H1 (cell line): ENCODE results near the gene ITGB8. TPM values are rescaled to one million over a fixed set of nuclear protein-coding genes. Genes with fewer than 3 reads are reported as not detected.

Source experiments
- CTCF ChIA-PET: fragments of 300-600 bp; sonication (Branson Sonifier 250); formaldehyde crosslinking; loops from one replicate; lab custom pipeline; 2021; ENCODE audit not compliant: partially characterized antibody; lab: Charles Lee
- POLR2A ChIA-PET: fragments of 300-600 bp; sonication (Branson Sonifier 250); formaldehyde crosslinking; loops from one replicate; lab custom pipeline; 2021; ENCODE audit warnings: inconsistent platforms; ENCODE audit not compliant: partially characterized antibody; lab: Charles Lee
- DNase-seq, 2 experiments: peaks; one replicate each; pipeline versions ENCODE4 v3.0.0 to v3.0.0-alpha.2; 2010 to 2022; ENCODE audit warnings: low spot score in 2 of 2, low read depth in 1 of 2, mixed read lengths in 1 of 2
- FAIRE-seq: peaks from 2 replicates; lab custom pipeline; 2011; peaks lifted over from hg19 to GRCh38; lab: Jason Lieb, UNC
- H2AFZ ChIP-seq: 2 replicates; pipeline ENCODE4 v1.8.1; 2012; ENCODE audit warnings: low read length, inconsistent platforms
- H2AK5ac ChIP-seq: 2 replicates; pipeline ENCODE4 v1.6.1; 2013; ENCODE audit warnings: low read depth, low read length
- H2BK120ac ChIP-seq: replicated peaks from 2 replicates; pipeline ENCODE3; 2013; ENCODE audit warnings: low read depth, low read length, inconsistent platforms
- H2BK12ac ChIP-seq: 2 replicates; pipeline ENCODE4 v1.6.1; 2013; ENCODE audit warnings: low read depth, low read length
- H2BK15ac ChIP-seq: 2 replicates; pipeline ENCODE4 v1.6.1; 2013; ENCODE audit warnings: low read length
- H2BK20ac ChIP-seq: 2 replicates; pipeline ENCODE4 v1.6.1; 2013; ENCODE audit warnings: low read length
- H2BK5ac ChIP-seq: 2 replicates; pipeline ENCODE4 v1.6.1; 2013; ENCODE audit warnings: low read depth, low read length
- H3K14ac ChIP-seq: 2 replicates; pipeline ENCODE4 v1.6.1; 2013; ENCODE audit warnings: inconsistent platforms; ENCODE audit not compliant: insufficient read length
- H3K18ac ChIP-seq: 2 replicates; pipeline ENCODE4 v1.6.1; 2013; ENCODE audit warnings: low read length; ENCODE audit errors: extremely low read depth
- H3K23ac ChIP-seq: 2 replicates; pipeline ENCODE4 v1.6.1; 2013; ENCODE audit warnings: inconsistent platforms; ENCODE audit not compliant: insufficient read length
- H3K23me2 ChIP-seq: 2 replicates; pipeline ENCODE4 v1.6.1; 2013; ENCODE audit warnings: low read depth, low read length
- H3K27ac ChIP-seq: 2 replicates; pipeline ENCODE4 v1.6.1; 2011; ENCODE audit warnings: low read depth, low read length, inconsistent platforms
- H3K27me3 ChIP-seq, 4 experiments: replicated peaks in 1 of 4; 1 replicate in 1 of 4; 2 replicates in 3 of 4; pipeline versions ENCODE4 v1.6.1 to v1.8.1; 2011 to 2013; ENCODE audit warnings: low read length in 3 of 4, mild to moderate bottlenecking in 3 of 4, inconsistent platforms in 2 of 4, mixed read lengths in 2 of 4, moderate library complexity in 1 of 4; ENCODE audit not compliant: control insufficient read depth in 3 of 4, insufficient read depth in 3 of 4; ENCODE audit errors: extremely low read depth in 1 of 4
- H3K36me3 ChIP-seq, 4 experiments: 2 replicates each; pipeline versions ENCODE4 v1.6.1 to v1.8.1; 2011 to 2013; ENCODE audit warnings: mild to moderate bottlenecking in 4 of 4, low read length in 3 of 4, moderate library complexity in 2 of 4, control low read depth in 1 of 4, inconsistent platforms in 1 of 4; ENCODE audit not compliant: insufficient read depth in 4 of 4, control insufficient read depth in 2 of 4
- H3K4ac ChIP-seq: replicated peaks from 2 replicates; pipeline ENCODE3; 2013; ENCODE audit warnings: low read length, low read depth, mixed read lengths, inconsistent platforms; ENCODE audit not compliant: insufficient read length
- H3K4me1 ChIP-seq, 4 experiments: replicated peaks in 1 of 4; 1 replicate in 1 of 4; 2 replicates in 3 of 4; pipeline versions ENCODE4 v1.6.1 to v1.8.1; 2011 to 2013; ENCODE audit warnings: low read length in 3 of 4, inconsistent platforms in 2 of 4, mixed read lengths in 1 of 4; ENCODE audit not compliant: insufficient read depth in 4 of 4, control insufficient read depth in 3 of 4
- H3K4me2 ChIP-seq, 2 experiments: 2 replicates each; pipeline versions ENCODE4 v1.6.1 to v1.8.1; 2011 to 2013; ENCODE audit warnings: low read depth in 2 of 2, low read length in 2 of 2, control low read depth in 1 of 2, inconsistent platforms in 1 of 2, mild to moderate bottlenecking in 1 of 2; ENCODE audit not compliant: insufficient read depth in 1 of 2
- H3K4me3 ChIP-seq, 4 experiments: fragments of 200-600, 300-600 bp in 1 of 4; sonication (generic), shearing (Covaris generic), sonication (Bioruptor Twin) in 1 of 4; 2 replicates each; pipeline versions ENCODE4 v1.5.1 to v1.8.1; 2011 to 2016; ENCODE audit warnings: low read length in 4 of 4, low read depth in 3 of 4, control low read depth in 2 of 4, inconsistent platforms in 2 of 4, mild to moderate bottlenecking in 2 of 4, mixed read lengths in 1 of 4, moderate library complexity in 1 of 4; ENCODE audit not compliant: insufficient read depth in 2 of 4; ENCODE audit errors: extremely low read depth in 1 of 4
- H3K56ac ChIP-seq: replicated peaks from 2 replicates; pipeline ENCODE3; 2013; ENCODE audit warnings: low read depth, mild to moderate bottlenecking, mixed read lengths, low read length, inconsistent platforms; ENCODE audit not compliant: insufficient read length
- H3K79me1 ChIP-seq: 2 replicates; pipeline ENCODE4 v1.6.1; 2013; ENCODE audit warnings: low read depth, low read length, control low read depth
- H3K79me2 ChIP-seq, 2 experiments: 2 replicates each; pipeline versions ENCODE4 v1.6.1 to v1.8.1; 2012 to 2013; ENCODE audit warnings: low read length in 2 of 2, mild to moderate bottlenecking in 2 of 2, inconsistent platforms in 1 of 2; ENCODE audit not compliant: insufficient read depth in 2 of 2, control insufficient read depth in 1 of 2
- H3K9ac ChIP-seq, 4 experiments: replicated peaks in 1 of 4; 1 replicate in 1 of 4; 2 replicates in 3 of 4; pipeline versions ENCODE4 v1.6.1 to v1.8.1; 2011 to 2013; ENCODE audit warnings: low read depth in 3 of 4, low read length in 3 of 4, control low read depth in 2 of 4, mild to moderate bottlenecking in 2 of 4, moderate library complexity in 2 of 4, inconsistent platforms in 1 of 4; ENCODE audit errors: extremely low read depth in 1 of 4
- H3K9me3 ChIP-seq, 2 experiments: 2 replicates each; pipeline versions ENCODE4 v1.6.1 to v1.8.1; 2012 to 2013; ENCODE audit warnings: mild to moderate bottlenecking in 2 of 2, moderate library complexity in 2 of 2, control low read depth in 1 of 2, inconsistent platforms in 1 of 2, low read depth in 1 of 2, low read length in 1 of 2, mixed read lengths in 1 of 2; ENCODE audit not compliant: insufficient read depth in 2 of 2
- H4K20me1 ChIP-seq, 2 experiments: replicated peaks in 1 of 2; 2 replicates each; pipeline versions ENCODE3 to v1.8.1; 2011 to 2013; ENCODE audit warnings: inconsistent platforms in 2 of 2, low read length in 2 of 2, mild to moderate bottlenecking in 1 of 2; ENCODE audit not compliant: insufficient read depth in 2 of 2, control insufficient read depth in 1 of 2
- H4K5ac ChIP-seq: 2 replicates; pipeline ENCODE4 v1.6.1; 2013; ENCODE audit warnings: low read length, low read depth, mixed read lengths, inconsistent platforms; ENCODE audit not compliant: insufficient read length
- H4K8ac ChIP-seq: 2 replicates; pipeline ENCODE4 v1.8.0; 2013; ENCODE audit warnings: mild to moderate bottlenecking, moderate library complexity, low read length, inconsistent platforms; ENCODE audit not compliant: insufficient read depth; ENCODE audit errors: extremely low read depth
- H4K91ac ChIP-seq: replicated peaks from 2 replicates; pipeline ENCODE3; 2013; ENCODE audit warnings: low read length, mixed read lengths, inconsistent platforms; ENCODE audit not compliant: insufficient read length
- CHD1 ChIP-seq: IDR thresholded peaks from 2 replicates; pipeline ENCODE4 v1.6.1; 2012; ENCODE audit warnings: low read depth, low read length, improper control_type of control experiment
- FOSL1 ChIP-seq: IDR thresholded peaks from 2 replicates; pipeline ENCODE4 v1.6.1; 2011; ENCODE audit warnings: mild to moderate bottlenecking, low read depth, low read length, moderate library complexity; ENCODE audit not compliant: insufficient read depth
- MAFK ChIP-seq: IDR thresholded peaks from 2 replicates; pipeline ENCODE4 v1.6.1; 2012; ENCODE audit warnings: low read depth, mild to moderate bottlenecking, improper control_type of control experiment, low read length
- POU5F1 ChIP-seq: IDR thresholded peaks from 2 replicates; pipeline ENCODE4 v1.6.1; 2011; ENCODE audit warnings: low read depth, mild to moderate bottlenecking, low read length, moderate library complexity
- SIN3A ChIP-seq, 2 experiments: IDR thresholded peaks in 1 of 2; conservative IDR thresholded peaks in 1 of 2; 2 replicates each; pipeline ENCODE4 v1.6.1; 2011 to 2012; ENCODE audit warnings: low read length in 2 of 2, improper control_type of control experiment in 1 of 2, low read depth in 1 of 2, mild to moderate bottlenecking in 1 of 2
- SRF ChIP-seq: IDR thresholded peaks from 2 replicates; pipeline ENCODE4 v1.6.1; 2011; ENCODE audit warnings: mild to moderate bottlenecking, low read depth, low read length, moderate library complexity
- WGBS, 2 experiments: shearing (Covaris generic) in 1 of 2; methylation state at CpG; one replicate each; pipeline versions ENCODE4 v1.1.6 to v1.1.7; 2013 to 2015; ENCODE audit warnings: low lambda C conversion rate in 2 of 2, mixed read lengths in 2 of 2, inconsistent platforms in 1 of 2, low coverage in 1 of 2, missing lambda C conversion rate in 1 of 2; ENCODE audit not compliant: insufficient replicate concordance in 2 of 2, insufficient coverage in 1 of 2, insufficient read length in 1 of 2; ENCODE audit errors: extremely low coverage in 1 of 2, missing lambda C conversion rate in 1 of 2; 5-methylcytosine and 5-hydroxymethylcytosine counted together
- polyA plus RNA-seq, 7 experiments: library from polyadenylated mRNA; depleted of rRNA in 3 of 7; stranded (reverse) in 5 of 7; unstranded in 2 of 7; fragments of >200 nt in 5 of 7; fragments of 200-250 nt in 2 of 7; gene quantifications; 1 replicate in 5 of 7; 2 replicates in 1 of 7; 4 replicates in 1 of 7; pipeline versions ENCODE4 v1.2.1 to v1.2.3, GENCODE V29; 2011 to 2013; ENCODE audit warnings: missing spikeins in 2 of 7, mixed read lengths in 2 of 7
- total RNA-seq: library from RNA; stranded (reverse); fragmentation: NEBNext Ultra II Directional; extraction: Animal tissue kit (Norgen Biotek cat#: 25700); gene quantifications from 2 replicates; pipeline ENCODE4 v1.2.1, GENCODE V29; 2021

Gene ITGB8
- total and polyA plus RNA-seq, 2 of the 8 experiments (the other 6 are each of a cell fraction or from before 2014, with no cell fraction given): 1.2 to 3.6 TPM

- H2AK5ac ChIP-seq: no peak overlapping the region
- H3K36me3 ChIP-seq: no peaks in the 10 kb centered on the region
- H3K14ac ChIP-seq: no peak overlapping the region
- CTCF ChIA-PET: interaction anchor here (1.0 to 4.2 kb wide), 5 partner anchors 9 to 280 kb away, joined by 3 to 24 read pairs (median 5); no protein-coding TSS in a partner anchor
- H3K4me2 ChIP-seq: no peak overlapping the region
- POLR2A ChIA-PET: interaction anchor here (1.4 kb wide), 1 partner anchor 342 kb away, joined by 3 read pairs; no protein-coding TSS in a partner anchor
- no peak overlapping the region for H4K5ac ChIP-seq
- no peaks in the 10 kb centered on the region for H4K20me1 ChIP-seq
- H3K18ac ChIP-seq: no peak overlapping the region
- no peak overlapping the region for H3K27ac ChIP-seq
- H2BK15ac ChIP-seq: no peak overlapping the region
- H3K23me2 ChIP-seq: peaks cover 18% of the 10 kb centered on the region
- peaks cover 0 to under 1% (median 0%) of the 10 kb centered on the region in 4 experiments; a peak in 2 of 7 replicates for H3K4me1 ChIP-seq
- no peak for TF ChIP-seq POU5F1
- TF ChIP-seq SRF: no peak
- TF ChIP-seq MAFK: no peak
- no peak for TF ChIP-seq SIN3A (conservative IDR thresholded peaks at IDR 0.05 in 1 of 2, IDR thresholded peaks at IDR 0.05 in 1 of 2; ENCODE audit: low read depth in 1 of 2, low read length in 2 of 2)
- no peak for TF ChIP-seq FOSL1
- no peak for TF ChIP-seq CHD1
- TF ChIP-seq, all 59 proteins: peak for 0
- FAIRE-seq (no peak), DNase-seq (no peak)
- Histone ChIP-seq H2BK20ac (no peak overlapping the region), H2BK120ac (no peak overlapping the region), H3K23ac (no peak overlapping the region), H3K79me1 (no peaks in the 10 kb centered on the region), H3K9me3 (no peaks in the 10 kb centered on the region), H3K27me3 (no peaks in the 10 kb centered on the region), H2BK12ac (no peak overlapping the region), H3K56ac (no peak overlapping the region), H3K79me2 (no peaks in the 10 kb centered on the region), H2BK5ac (no peak overlapping the region), H3K9ac (no peak overlapping the region), H2AFZ (no peak overlapping the region), H3K4ac (no peak overlapping the region), H4K8ac (no peak overlapping the region), H3K4me3 (no peak overlapping the region), H4K91ac (no peak overlapping the region)
- WGBS, 2 experiments: 88% methylated on average over 1 of the region's 1 CpG; no CpG with 5 or more reads in 1 of the 2 experiments
Observed at GRCh38 chr7:20327055-20327454, 3.6 kb upstream of the ITGB8 start.
